ENCODE data around the gene DYNAP. TPM values are rescaled to one million over a fixed set of nuclear protein-coding genes. Genes with fewer than 3 reads are reported as not detected.

DYNAP gene
- total and polyA plus RNA-seq, 2 of the 13 experiments (the other 11 are each of a cell fraction or from before 2014, with no cell fraction given) = not detected

DNA sequence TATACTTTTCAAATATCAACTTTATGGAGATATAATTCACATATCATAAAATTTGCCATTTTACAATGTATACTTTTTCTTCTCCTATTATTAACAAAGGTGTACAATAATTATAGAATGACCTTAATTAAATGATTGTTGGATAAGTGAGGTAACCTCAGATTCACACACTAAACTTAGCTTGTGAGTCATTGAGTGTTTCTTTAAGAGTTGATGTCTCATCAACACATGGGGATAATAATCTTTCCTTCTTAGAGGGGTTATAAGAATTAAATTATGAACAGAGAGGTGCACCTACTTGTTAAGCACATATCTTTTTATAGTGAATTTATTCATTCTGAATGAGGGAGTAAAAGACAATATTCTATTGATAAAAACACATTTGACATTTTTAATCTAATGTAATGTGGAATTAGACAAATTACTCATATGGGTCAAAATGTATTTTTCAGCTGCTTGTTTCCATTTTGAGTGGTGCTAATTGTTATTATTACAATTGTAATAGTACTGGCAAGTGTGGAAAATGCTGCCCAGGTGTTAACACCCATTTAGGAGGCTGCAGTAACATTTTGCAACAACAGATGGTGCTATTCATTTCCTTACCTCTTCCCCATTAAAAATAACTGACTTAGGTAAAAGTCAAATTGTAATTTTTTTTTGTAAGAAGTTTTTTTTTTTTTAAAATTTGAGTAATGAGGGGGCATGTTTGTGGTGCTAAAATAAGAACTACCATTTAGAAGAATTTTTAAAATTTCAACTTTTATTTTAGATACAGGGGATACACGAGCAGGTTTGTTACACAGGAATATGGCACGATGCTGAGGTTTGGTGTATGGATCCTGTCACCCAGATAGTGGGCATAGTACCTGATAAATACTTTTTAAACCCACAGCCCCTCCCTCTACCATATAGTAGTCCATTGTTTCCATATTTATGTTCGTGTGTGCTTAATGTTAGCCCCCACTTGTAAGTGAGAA is 32.1 kb upstream of the DYNAP start:
- TF ChIP-seq ZSCAN31 (CRISPR knock-in tag; IDR thresholded peaks at IDR 0.05; ENCODE audit: low read depth) = no peak
- TF ChIP-seq ZNF367 (CRISPR knock-in tag; IDR thresholded peaks at IDR 0.05; ENCODE audit: borderline replicate concordance) = no peak
- no peak for TF ChIP-seq NCOA5 (CRISPR knock-in tag; IDR thresholded peaks at IDR 0.05)
- TF ChIP-seq AHDC1 (CRISPR knock-in tag; IDR thresholded peaks at IDR 0.05; ENCODE audit: borderline replicate concordance) = no peak
- no peak for TF ChIP-seq ZNF253 (CRISPR knock-in tag; IDR thresholded peaks at IDR 0.05; ENCODE audit: borderline replicate concordance)
- TF ChIP-seq SMC3 (IDR thresholded peaks at IDR 0.05; ENCODE audit: low read length) = peak; percentile 62
- peak; percentile 37; the same call in 1 of the 2 replicates for TF ChIP-seq STAG1 (CRISPR knock-in tag; IDR thresholded peaks at IDR 0.05)
- no peak for TF ChIP-seq MAF1 (CRISPR knock-in tag; IDR thresholded peaks at IDR 0.05; ENCODE audit: borderline replicate concordance)
- peak; percentile 46 for TF ChIP-seq CTCF (CRISPR knock-in tag; IDR thresholded peaks at IDR 0.05)
- ChIA-PET CTCF (ENCODE audit: low intra/inter-chr PET ratio, low total read pairs) (interaction anchor here (1.1 to 2.0 kb wide), 3 partner anchors 88 to 424 kb away, joined by 4 to 15 read pairs (median 7); no protein-coding TSS in a partner anchor), POLR2A (no interaction called here)
- Histone ChIP-seq H3K9ac (ENCODE audit: insufficient read depth, low read depth, low read length) (no peak overlapping the region), H3K9me3 (ENCODE audit: low read length) (no peaks in the 10 kb centered on the region), H2AFZ (ENCODE audit: low read length) (no peak overlapping the region), H3K36me3 (replicated peaks in 1 of 2; ENCODE audit: control insufficient read depth in 1 of 2, insufficient read depth in 2 of 2, low read length in 2 of 2) (no peaks in the 10 kb centered on the region), H4K20me1 (ENCODE audit: insufficient read depth, low read length) (no peaks in the 10 kb centered on the region), H3K4me3 (replicated peaks in 1 of 3; ENCODE audit: insufficient read depth in 1 of 3, low read depth in 2 of 3, low read length in 3 of 3) (no peak overlapping the region), H3K27ac (ENCODE audit: extremely low read length, insufficient read depth, low read length) (no peak overlapping the region), H3K27me3 (ENCODE audit: control insufficient read depth in 1 of 2, insufficient read depth in 2 of 2, low read length in 2 of 2) (no peaks in the 10 kb centered on the region), H3K4me2 (ENCODE audit: low read depth, low read length) (no peak overlapping the region), H3K4me1 (ENCODE audit: insufficient read depth, low read length) (no peaks in the 10 kb centered on the region), H3K79me2 (ENCODE audit: insufficient read depth, low read length) (no peaks in the 10 kb centered on the region)
- in situ Hi-C loops (cut with HindIII; ENCODE audit: extremely low pct_ligation_motif_present, low pct_unique_long_range_greater_than_20kb) = loop anchor here (10.0 kb wide), 1 partner anchor 116 kb away; no protein-coding TSS in a partner anchor
- no peak for FAIRE-seq
- BruUV-seq (replicated peaks) = no TSS peak
- intact Hi-C loops (cut with micrococcal nuclease; ENCODE audit: unreplicated experiment) = loop anchor here (1.0 kb wide), 3 partner anchors 88 to 424 kb away; no protein-coding TSS in a partner anchor
- peak; percentile 11 for DNase-seq (ENCODE audit: low spot score)
- 23% methylated on average over 3 of the region's 3 CpGs for WGBS (ENCODE audit: low lambda C conversion rate)
- ATAC-seq = no peak
